DOHH2 (cell line): ENCODE results near the gene RSPO4.

Experiments
- H3F3A ChIP-seq: fragments of 200-600 bp; sonication (generic), shearing (Covaris generic); 2 replicates; pipeline ENCODE4 v1.6.0; 2016; ENCODE audit warnings: antibody characterized with exemption, mild to moderate bottlenecking; ENCODE audit not compliant: control insufficient read depth, insufficient read depth
- H3K27ac ChIP-seq: fragments of 200-600 bp; sonication (generic); 2 replicates; pipeline ENCODE4 v1.5.1; 2014; ENCODE audit warnings: low read depth, mild to moderate bottlenecking, low read length, moderate library complexity
- H3K27me3 ChIP-seq: fragments of 200-600 bp; sonication (generic); 2 replicates; pipeline ENCODE4 v1.6.1; 2014; ENCODE audit warnings: mild to moderate bottlenecking, low read length, mixed read lengths; ENCODE audit not compliant: control insufficient read depth
- H3K36me3 ChIP-seq: fragments of 200-600 bp; sonication (generic); 2 replicates; pipeline ENCODE4 v1.6.1; 2014; ENCODE audit warnings: mild to moderate bottlenecking, low read length, moderate library complexity, mixed read lengths; ENCODE audit not compliant: control insufficient read depth
- H3K4me1 ChIP-seq: fragments of 200-600 bp; sonication (generic); 2 replicates; pipeline ENCODE4 v1.6.1; 2014; ENCODE audit warnings: mild to moderate bottlenecking, low read length, mixed read lengths; ENCODE audit not compliant: control insufficient read depth
- H3K4me2 ChIP-seq: fragments of 200-600 bp; sonication (generic); 2 replicates; pipeline ENCODE4 v1.6.0; 2014; ENCODE audit warnings: mild to moderate bottlenecking, low read length, moderate library complexity
- H3K4me3 ChIP-seq: fragments of 200-600 bp; sonication (generic); 2 replicates; pipeline ENCODE4 v1.5.1; 2014; ENCODE audit warnings: mild to moderate bottlenecking, low read length, mixed read lengths
- H3K79me2 ChIP-seq: fragments of 200-600 bp; sonication (generic); 2 replicates; pipeline ENCODE4 v1.6.1; 2014; ENCODE audit warnings: mild to moderate bottlenecking, low read length, mixed read lengths; ENCODE audit not compliant: control insufficient read depth
- H3K9me2 ChIP-seq: fragments of 200-600 bp; sonication (generic); replicated peaks from 2 replicates; pipeline ENCODE4 v1.6.1; 2014; ENCODE audit warnings: mild to moderate bottlenecking, low read length, mixed read lengths; ENCODE audit not compliant: control insufficient read depth
- H3K9me3 ChIP-seq: fragments of 200-600 bp; sonication (generic); 2 replicates; pipeline ENCODE4 v1.6.1; 2014; ENCODE audit warnings: antibody characterized with exemption, low read length, mixed read lengths; ENCODE audit not compliant: control insufficient read depth, insufficient read depth
- H4K20me1 ChIP-seq: fragments of 200-600 bp; sonication (generic); 2 replicates; pipeline ENCODE4 v1.6.0; 2014; ENCODE audit warnings: low read depth, mild to moderate bottlenecking, antibody characterized with exemption, low read length, moderate library complexity; ENCODE audit not compliant: control insufficient read depth, insufficient read depth
- CTCF ChIP-seq: fragments of 200-600 bp; sonication (generic); IDR thresholded peaks from one replicate; pipeline ENCODE4 v1.5.1; 2014; ENCODE audit warnings: antibody characterized with exemption, mild to moderate bottlenecking, low read depth, low read length; ENCODE audit not compliant: poor library complexity, severe bottlenecking
- EZH2phosphoT487 ChIP-seq: fragments of 200-600 bp; sonication (generic); IDR thresholded peaks from 2 replicates; pipeline ENCODE4 v1.6.1; 2017; ENCODE audit warnings: borderline replicate concordance, mild to moderate bottlenecking, antibody characterized with exemption, low read length, moderate library complexity, mixed read lengths

Gene RSPO4

DNA sequence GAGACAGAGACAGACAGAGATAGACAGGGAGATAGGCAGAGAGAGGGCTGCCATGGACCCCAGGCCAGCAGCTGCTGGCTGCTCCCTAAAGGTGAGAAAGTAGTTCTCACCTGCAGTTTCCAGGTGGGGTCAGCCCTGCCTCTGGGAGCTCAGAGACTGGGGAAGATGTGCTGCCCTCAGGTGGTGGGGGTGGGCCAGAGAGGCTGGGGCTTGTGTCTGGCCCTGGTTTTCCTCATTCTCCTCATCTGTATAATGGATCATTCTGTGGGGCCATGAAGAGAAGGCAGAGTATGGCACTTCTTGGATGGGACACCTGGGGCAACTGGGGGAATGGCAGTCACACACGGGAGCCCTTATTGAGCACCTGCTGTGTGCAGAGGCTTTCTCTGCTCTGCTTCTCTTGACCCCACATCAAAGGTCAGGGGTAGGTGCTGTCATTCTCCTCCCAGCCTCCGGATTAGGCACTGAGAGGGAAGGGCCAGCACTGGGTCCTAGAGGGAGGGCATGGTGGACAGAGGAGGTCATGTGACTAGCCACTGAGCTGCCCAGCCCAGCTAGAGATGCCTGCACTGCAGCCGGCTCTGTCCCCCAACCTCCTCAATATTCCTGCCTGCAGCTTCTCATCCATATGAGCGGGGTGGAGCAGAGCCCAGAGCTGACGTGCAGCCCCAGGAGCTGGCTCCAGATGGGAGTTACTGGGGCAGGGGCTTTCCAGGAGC is 90.1 kb downstream of the RSPO4 start:
- no peaks in the 10 kb centered on the region for H3K4me1 ChIP-seq

DNA sequence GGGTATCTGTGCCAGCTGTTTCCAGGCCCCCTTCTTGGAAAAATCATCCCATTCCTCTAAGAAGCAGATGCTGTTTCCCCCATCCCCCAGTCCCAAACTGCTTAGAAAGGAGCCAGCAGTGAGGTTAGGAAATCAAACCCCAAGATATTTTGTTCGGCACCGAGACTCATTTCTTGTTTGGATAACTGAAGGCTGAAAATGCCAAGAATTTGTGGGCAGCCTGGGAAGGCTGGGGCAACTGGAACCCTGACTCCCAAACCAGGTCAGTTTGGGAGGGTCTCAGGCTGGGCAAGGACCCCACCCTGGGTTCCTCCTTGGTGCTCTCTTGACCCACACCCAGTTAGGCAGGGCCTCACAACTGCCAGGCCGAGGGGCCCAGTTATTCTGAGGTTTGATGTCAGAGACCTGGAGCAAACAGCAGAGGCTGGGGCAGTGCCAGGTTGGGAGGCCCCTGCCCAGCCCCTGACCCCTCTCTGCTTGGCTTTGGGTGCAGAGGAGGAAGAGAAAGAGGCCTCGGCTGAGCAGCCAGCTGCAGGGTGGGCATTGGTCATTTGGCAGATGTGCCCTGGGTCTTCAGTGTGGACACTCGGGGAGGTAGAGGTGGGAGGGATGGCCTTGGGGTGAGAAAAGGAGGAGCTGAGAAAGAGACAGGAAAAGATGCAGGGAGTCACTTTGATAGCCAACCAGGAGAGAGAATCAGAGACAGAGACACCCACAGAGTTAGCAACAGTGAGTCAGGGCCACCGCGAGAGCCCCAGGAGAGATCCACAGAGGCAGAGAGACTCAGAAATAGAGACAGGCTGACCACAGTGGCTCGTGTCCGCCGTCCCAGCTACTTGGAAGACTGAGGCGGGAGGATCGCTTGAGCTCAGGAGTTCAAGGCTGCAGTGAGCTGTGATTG is 91.0 kb downstream of the RSPO4 start:
- no peak overlapping the region for H3K4me2 ChIP-seq
- no peaks in the 10 kb centered on the region for H4K20me1 ChIP-seq
- TF ChIP-seq CTCF, result no peak
- TF ChIP-seq EZH2phosphoT487, result no peak
- H3K9me3 ChIP-seq, result no peaks in the 10 kb centered on the region
- H3K79me2 ChIP-seq, result no peaks in the 10 kb centered on the region
- H3K27ac ChIP-seq, result no peak overlapping the region
- no peaks in the 10 kb centered on the region for H3K9me2 ChIP-seq
- H3K4me3 ChIP-seq, result no peak overlapping the region
- no peaks in the 10 kb centered on the region for H3K36me3 ChIP-seq
- H3K4me1 ChIP-seq, result no peaks in the 10 kb centered on the region
- H3F3A ChIP-seq, result no peaks in the 10 kb centered on the region
- no peaks in the 10 kb centered on the region for H3K27me3 ChIP-seq

More for the DNA sequence above, 90.1 kb downstream of the RSPO4 start:
- Histone ChIP-seq H3K9me2 (no peaks in the 10 kb centered on the region), H3K9me3 (no peaks in the 10 kb centered on the region), H3K4me3 (no peak overlapping the region), H3K79me2 (no peaks in the 10 kb centered on the region), H4K20me1 (no peaks in the 10 kb centered on the region), H3K4me2 (no peak overlapping the region), H3F3A (no peaks in the 10 kb centered on the region), H3K27ac (no peak overlapping the region), H3K27me3 (no peaks in the 10 kb centered on the region), H3K36me3 (no peaks in the 10 kb centered on the region)
- TF ChIP-seq CTCF (peak; percentile 45), EZH2phosphoT487 (no peak)

- TF ChIP-seq CTCF, result no peak
- TF ChIP-seq EZH2phosphoT487, result no peak
- no peaks in the 10 kb centered on the region for H3K27me3 ChIP-seq
- H3K27ac ChIP-seq, result no peak overlapping the region
- H3K9me3 ChIP-seq, result no peaks in the 10 kb centered on the region
- no peak overlapping the region for H3K4me2 ChIP-seq
- H3K4me1 ChIP-seq, result no peaks in the 10 kb centered on the region
- H4K20me1 ChIP-seq, result no peaks in the 10 kb centered on the region
- no peaks in the 10 kb centered on the region for H3K79me2 ChIP-seq
- H3K4me3 ChIP-seq, result no peak overlapping the region
- H3F3A ChIP-seq, result no peaks in the 10 kb centered on the region
- H3K9me2 ChIP-seq, result no peaks in the 10 kb centered on the region
- H3K36me3 ChIP-seq, result no peaks in the 10 kb centered on the region
Observed at GRCh38 chr20:910132-910869, 91.8 kb downstream of the RSPO4 start.
